SHP77 treated with DMSO at 0.1 percent for 48 hours (cell line): Measurements from ENCODE around the gene DHRSX.
"Not testable (repeated sequence)": the region's sequence is repeated elsewhere in the genome, so short reads cannot be mapped to it uniquely, and the experiment has no call there.

Source experiments
- DNase-seq: peaks from one replicate; lab custom pipeline; 2025; lab: John Stamatoyannopoulos, UW

The DHRSX gene

DNA sequence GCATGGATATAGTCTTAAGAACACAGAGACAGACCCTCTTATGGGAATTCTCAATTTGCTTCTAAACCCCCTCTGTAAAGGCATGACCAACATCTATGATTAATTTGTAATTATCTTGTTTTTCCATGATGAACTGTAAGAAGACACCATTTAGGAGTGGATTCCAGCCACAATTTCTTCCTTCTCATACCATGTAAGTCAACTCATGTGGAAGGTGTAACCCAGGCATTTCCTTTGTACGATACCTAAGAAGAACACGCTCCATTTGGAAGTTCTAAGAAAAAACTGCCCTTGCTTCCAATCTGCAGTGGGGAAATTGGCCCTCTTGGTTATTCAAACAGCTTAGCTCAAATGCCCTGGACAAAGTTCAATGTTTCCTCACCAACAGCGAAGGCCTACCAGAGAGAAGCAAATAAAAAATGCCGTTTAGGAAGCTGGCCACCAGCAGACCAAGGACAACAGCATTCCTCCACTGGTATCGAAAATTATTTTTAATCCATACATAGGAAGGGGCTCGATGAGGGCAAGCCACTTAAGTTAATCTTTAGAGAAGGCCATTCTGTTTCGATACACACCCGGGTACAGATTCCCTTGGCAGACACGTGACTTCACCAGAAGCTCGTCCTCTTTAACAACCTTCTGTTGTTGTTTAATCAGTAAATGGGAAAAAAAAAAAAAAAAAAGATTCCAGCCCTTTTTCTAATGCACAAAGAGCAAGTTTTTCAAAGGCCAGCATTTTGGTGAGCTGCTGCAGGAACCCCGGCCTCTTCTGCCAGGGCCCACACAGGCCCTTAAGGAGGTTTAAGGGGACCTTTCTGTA, 2.6 kb downstream of the DHRSX start:
- no peak for DNase-seq

DNA sequence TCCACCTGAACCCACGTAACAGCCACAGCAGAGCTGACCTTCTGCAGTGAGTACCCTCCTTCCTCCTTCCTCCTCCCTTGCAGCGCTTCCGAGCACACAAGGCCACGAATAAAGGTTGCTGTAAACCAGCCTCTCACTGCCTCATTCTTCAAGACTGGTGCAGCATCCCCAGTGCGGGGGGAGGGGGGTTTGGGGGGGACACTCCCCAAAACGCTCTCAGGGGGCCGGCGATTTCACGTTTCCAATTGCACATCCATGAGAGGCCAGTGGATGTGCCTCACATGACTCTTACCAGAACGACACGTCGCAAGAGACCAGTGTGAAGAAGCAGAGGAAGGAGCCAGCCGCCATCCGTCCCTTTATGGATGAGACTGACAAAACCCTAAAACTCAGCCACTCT, 5.2 kb downstream of the DHRSX start:
- no peak for DNase-seq

DNA sequence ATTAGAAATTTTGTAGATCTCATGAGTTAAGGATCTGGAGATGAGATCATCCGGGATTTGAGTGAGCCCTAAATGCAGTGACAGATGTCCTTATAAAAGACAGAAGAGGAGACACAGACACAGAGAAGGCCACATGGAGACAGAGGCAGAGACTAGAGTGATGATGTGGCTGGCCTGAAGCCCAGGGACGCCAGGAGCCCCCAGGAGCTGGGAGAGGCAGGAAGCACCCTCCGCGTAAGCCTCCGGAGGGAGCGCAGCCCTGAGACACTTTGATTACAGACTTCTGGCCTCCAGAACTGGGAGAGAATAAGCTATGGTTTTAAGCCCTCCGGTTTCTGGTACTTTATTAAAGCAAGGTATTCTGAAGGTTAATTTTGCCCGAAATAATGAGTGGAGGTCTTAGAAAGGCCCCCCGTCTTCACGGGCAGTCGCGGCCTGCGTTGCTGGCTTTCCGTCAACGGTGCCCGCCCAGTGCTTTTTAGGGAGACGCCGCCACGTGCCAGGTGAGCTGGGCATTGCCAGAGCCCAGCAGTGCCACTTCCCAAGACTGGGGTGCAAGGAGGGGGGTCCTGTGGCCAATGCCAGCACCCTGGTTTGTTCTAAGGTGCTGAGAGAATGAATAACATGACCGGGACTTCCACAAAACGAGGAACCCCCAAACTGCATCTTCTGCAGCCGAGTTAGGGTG, 8.1 kb downstream of the DHRSX start:
- DNase-seq: no peak

DNA sequence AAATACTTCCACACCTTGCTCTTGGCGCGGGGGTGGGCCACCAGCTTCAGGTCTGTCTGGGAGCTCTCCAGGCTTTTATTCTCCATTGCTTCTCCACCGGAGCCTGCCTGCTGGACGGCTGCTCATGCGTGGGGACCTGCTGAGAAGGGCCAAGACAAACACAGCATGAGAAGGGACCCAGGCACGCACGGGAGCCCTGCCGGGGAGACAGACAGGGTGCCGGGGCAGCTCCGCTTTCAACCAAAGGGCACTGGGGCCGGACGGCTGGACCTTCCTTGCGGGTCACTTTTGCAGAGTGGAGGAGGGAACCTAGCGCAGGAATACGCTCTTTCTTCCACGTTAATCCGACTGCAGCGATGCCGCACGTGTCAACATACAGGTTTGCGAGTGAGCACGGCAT, 10.1 kb downstream of the DHRSX start:
- DNase-seq: no peak

DNA sequence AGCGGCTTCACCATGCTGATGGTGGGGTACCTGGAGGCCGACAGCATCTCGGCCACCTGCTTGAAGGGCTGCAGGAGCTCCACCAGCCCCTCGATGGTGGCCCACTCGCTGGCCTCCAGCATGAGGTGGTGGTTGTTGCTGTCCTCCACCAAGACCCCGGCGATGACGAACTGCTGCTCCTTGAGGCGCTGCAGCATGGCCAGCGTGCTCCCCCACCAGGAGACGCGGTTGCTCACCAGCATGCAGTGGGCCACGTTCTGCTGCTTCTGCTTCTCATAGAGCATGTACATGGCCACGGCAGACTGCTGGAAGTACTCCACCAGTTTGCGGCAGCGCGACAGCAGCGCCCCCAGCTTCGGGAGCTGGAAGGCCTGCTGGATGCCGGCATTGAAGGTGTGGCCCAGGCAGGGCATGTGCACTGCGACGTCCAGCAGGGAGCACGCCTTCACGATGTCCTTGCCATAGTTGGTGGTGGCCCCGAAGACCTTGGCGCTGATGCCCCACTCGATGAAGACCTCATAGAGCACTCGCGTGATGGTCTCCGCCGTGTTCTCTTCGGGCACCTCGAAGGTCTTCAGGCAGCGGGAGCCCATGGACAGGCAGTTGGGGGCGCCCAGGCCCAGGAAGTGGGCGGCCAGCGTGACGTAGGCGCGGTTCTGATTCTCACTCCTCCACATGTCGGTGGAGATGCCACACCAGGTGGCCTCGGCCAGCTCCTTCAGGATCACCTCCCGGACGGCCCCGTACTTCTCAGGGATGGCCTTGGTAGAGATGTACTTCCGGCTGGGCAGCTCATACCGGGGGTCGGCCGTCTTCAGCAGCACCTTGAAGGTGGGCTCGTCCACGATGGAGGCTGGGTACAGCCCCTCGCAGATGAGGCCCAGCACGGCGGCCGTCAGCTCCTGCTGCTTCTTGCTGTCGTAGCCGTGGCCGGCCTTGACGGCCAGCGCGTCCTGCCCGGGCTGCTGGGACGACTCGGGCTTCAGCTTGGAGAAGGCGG, 11.0 kb downstream of the DHRSX start:
- DNase-seq: no peak

DNA sequence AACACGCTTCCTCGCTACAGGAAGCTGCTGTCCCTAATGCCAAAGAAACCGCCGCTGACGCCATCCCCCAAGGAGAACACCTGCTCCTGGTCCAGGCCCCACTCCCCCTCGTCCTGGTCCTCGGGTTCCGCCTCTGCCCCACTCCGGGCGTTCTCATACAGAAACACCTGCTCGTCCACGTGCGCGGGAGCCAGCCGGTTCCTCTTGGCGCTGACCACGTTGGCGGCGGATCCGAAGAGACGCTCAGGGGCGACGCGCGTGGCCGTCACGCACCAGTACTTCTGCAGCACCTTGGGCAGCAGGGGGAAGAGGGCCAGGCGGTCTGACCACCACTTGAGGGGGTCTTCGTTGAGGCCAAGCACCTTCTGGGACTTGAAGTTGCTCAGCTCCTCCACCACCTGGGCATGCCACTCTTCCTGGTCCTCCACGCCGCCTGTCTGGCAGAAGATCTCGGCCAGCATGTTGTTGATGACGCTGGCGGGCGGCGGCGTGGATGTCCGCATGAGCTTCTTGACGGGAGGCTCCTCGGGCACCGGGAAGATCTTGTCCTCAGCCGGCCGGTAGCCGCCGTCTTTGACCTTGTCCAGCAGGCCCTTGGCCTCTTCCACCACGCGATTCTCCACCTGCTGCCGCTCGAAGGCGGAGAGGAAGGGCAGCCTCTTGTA, 12.0 kb downstream of the DHRSX start:
- DNase-seq: no peak

DNA sequence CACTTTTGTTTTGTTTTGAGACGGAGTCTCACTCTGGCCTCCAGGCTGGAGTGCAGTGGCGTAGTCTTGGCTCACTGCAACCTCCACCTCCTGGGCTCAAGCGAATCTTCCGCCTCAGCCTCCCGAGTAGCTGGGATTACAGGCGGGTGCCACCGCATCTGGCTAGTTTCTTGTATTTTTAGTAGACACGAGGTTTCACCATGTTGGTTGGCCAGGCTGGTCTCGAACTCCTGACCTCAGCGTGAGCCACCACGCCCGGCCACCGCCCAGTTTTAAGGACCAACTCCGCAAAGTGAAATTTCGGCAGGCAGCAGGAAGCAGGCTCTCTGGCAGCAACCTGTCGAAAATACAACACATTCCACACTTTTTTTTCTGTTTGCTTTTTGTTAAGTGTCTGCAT, 13.4 kb downstream of the DHRSX start:
- no peak for DNase-seq

DNA sequence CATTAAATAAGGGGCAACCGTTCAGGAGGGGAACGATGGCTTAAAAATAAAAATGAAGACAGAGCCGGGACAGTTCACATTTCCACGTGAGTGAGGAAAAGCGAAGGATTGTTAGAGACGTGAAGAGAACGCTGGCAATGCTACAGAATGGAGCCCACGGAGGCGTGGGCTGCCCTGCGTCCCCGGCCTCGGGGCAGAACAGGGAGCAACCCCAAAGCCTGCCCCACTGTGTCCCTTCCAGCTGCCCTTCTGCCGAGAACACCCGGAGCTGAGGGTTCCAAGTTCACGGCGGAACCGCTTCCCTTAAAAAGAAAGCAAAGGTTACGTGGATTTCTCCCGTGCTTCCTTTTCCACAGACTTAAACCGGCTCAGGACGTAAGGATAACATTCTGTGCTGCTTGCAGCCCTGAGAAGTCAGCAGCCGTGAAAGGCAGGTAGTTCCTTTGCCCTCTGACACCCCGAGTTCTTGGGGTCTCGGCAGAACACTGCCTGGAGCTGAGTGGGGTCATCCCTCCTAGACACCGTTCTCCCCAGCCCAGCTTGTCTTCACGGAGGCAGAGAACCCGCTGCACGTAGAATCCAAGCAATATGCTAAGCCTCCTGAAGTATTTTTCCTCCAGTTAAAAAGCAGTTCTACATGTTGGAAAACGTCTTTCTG, 14.2 kb downstream of the DHRSX start:
- DNase-seq: no peak

DNA sequence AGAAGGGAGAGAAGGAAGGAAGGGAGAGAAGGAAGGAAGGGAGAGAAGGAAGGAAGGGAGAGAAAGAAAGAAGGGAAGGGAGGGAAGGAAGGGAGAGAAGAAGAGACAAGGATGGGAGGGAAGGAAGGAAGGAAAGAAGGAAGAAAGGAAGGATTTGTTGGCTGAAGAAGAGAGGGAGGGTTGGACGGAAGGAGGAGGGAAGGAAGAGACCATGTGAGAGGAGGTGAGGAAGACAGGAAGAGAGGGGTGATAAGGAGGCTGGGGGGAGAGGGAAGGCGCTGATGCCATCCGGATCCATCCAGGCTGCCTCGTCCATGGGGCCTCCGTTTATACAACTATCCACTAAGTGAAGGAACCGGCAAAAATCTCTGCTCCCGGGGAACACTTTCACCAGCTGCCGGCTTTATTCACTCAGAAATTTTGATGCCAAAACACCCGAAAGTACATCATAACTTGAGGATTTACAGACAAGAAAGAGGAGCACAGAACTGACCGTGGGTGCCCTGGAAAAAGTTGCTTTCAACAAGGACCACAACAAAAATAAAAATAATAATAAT, 14.9 kb downstream of the DHRSX start:
- no peak for DNase-seq

DNA sequence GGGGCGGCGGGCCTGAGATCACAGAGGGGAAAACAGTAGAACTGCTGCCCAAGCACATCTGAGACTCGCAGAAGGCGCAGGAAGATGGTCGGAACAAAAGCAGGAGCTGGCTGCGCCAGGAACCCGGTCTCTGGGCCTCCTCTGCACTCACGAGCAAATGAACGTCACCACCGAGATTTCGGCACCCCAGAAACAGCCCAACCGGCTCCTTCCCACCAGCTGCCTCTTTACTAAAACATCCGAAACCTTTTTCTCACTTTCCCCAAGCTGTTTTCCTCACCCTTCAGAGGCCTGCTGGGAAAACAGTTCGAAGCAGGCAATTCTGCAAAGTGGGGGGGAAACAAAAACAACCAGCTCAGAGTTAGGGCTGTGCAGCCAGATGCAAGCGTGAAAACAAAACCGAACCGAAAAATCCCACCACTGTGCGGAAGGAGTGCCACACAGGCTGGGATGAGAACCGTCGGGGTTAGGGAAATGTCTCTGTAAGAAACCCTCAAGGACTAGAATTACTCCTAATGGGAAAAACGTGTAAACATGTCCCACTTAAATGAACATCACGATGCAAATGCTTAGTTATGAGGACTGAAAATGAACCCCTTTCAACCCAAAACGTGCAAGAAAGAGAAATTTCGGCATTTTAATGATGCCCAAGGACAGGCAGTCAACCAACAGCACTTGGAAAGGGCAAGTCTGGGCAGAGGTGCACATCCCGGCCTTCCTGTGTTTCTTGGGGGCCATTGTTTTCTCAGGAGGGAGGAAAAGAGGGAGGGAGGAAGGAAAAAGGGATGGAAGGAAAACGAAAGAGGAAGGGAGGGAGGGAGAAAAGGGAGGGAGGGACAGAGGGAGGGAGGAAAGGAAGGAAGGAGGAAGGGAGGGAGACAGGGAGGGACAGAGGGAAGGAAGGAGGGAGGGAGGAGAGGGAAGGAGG, 15.8 kb downstream of the DHRSX start:
- DNase-seq: no peak

DNA sequence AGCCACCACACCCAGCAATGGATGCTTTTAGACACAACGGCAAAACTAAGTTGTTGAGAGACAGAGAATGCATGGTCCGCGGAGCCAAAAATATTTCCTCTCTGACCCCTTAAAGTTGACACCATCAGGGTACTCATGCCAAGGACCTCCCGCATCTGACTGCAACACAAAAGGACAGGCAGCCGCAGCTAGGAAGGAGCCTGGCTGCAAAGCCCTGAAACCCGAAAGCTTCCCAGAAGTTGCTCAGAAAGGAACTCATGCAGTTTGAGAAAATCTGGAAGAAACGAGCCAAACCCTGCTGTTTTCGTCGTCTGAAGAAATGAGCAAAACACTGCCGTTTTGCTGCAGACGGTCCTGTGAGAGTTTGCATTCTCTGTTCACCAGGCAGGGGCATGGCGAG, 16.5 kb downstream of the DHRSX start:
- DNase-seq: no peak

DNA sequence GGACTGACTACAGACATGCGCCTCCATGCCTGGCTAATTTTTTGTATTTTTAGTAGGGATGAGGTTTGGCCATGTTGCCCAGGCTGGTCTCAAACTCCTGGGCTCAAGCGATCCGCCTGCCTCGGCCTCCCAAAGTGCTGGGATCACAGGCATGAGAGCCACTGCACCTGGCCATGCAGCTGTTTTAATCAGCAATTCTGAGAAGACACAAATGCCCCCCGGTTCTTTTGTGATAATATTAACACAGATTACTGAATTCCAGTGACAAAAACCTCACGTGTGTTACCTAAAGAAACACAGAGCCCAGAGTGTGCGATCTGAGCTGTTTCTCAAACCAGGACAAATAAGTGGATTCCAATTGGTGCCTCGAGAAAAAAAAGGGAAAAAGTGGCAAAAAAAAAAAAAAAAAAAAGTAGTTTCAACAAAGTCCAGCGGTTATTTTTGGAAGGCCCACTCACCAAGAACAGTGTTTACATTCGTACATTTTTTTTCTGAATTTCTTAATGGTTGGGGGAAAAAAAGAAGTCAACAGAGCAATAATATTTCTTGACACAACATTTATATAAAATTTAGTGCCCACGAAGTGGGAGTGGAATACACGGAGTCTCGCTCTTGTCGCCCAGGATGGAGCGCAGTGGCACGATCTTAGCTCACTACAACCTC, 17.2 kb downstream of the DHRSX start:
- DNase-seq: no peak

DNA sequence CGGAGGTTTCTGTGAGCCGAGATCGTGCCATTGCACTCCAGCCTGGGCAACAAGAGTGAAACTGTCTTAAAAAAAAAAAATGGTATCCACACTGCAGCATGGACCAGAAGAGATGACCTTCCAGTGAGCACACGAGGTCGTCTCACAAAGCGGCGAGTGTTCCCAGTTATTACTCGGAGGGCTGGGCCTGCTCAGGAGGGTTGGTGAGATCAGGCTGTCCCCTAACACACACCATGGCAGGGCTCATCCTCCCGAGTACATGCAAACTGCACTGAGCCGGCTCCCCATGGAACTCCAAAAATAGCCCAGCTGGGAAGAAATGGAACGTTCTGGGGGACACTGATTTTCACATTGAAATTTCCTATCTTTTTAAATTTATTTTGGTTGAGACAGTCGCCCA, 19.2 kb downstream of the DHRSX start:
- DNase-seq: not testable (repeated sequence)

DNA sequence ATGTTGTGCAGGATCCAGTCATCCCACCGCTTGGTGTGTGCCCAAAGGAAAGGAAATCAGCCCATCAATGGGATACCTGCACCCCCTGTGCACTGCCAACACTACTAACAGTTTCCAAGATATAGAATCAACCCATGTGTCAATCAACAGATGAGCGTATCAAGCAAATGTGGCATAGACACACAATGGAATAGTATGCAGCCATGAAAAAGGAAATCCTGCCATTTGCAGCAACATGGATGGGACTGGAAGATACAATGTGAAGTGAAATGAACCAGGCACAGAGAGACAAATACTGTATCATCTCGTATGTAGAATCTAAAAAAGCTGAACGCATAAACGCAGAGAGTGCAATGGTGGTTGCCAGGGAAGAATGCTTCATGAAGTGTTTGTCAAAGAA, 20.8 kb downstream of the DHRSX start:
- not testable (repeated sequence) for DNase-seq

DNA sequence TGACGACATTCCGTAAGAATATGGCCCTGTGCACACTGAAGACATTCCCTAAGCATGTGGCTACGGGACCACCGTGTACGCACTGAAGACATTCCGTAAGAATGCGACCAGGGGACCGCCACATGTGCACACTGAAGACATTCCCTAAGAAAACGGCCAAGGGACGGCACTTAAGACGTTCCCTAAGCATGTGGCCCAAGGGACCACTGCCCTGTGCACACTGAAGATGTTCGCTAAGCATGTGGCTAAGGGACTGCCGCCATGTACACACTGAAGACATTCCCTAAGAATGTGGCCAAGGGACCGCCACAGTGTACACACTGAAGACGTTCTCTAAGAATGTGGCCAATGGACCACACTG, 21.4 kb downstream of the DHRSX start:
- no peak for DNase-seq

DNA sequence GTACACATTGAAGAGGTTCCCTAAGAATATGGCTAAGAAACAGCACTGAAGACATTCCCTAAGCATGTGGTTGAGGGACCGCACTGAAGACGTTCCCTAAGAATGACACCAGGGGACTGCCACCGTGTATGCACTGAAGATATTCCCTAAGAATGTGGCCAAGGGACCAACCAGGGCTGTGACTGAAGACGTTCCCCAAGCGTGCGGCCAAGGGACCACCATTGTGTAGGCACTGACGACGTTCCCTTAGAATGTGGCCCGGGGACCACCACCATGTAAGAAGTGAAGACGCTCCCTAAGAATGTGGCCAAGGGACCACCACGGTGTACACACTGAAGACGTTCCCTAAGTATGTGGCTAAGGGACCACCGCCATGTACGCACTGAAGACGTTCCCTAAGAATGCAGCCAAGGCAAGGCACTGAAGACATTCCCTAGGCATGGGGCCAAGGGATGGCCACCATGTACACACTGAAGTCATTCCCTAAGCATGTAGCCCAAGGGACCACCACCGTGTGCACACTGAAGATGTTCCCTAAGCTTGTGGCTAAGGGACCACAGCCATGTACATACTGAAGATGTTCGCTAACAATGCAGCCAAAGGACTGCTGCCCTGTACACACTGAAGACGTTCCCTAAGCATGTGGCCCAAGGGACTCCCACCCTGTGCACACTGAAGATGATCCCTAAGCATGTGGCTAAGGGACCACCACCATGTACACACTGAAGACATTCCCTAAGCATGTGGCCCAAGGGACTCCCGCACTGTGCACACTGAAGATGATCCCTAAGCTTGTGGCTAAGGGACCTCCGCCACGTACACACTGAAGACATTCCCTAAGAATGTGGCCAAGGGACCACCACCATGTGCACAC, 22.0 kb downstream of the DHRSX start:
- DNase-seq: no peak

DNA sequence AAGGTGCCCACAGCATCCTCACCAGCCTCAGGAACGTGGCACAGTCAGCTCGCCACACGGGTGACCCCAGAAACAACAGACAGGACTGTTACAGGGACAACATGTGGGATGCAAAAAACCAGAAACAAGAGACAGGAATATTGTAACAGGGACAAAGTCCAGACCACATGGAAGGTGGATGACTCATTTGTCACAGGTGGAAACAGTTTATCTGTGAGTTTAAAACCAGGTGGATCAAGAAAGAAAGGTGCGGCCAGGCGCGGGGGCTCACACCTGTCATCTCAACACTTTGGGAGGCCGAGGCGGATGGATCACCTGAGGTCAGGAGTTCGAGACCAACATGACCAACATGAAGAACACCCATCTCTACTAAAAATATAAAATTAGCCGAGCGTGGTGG, 23.5 kb downstream of the DHRSX start:
- DNase-seq: not testable (repeated sequence)

DNA sequence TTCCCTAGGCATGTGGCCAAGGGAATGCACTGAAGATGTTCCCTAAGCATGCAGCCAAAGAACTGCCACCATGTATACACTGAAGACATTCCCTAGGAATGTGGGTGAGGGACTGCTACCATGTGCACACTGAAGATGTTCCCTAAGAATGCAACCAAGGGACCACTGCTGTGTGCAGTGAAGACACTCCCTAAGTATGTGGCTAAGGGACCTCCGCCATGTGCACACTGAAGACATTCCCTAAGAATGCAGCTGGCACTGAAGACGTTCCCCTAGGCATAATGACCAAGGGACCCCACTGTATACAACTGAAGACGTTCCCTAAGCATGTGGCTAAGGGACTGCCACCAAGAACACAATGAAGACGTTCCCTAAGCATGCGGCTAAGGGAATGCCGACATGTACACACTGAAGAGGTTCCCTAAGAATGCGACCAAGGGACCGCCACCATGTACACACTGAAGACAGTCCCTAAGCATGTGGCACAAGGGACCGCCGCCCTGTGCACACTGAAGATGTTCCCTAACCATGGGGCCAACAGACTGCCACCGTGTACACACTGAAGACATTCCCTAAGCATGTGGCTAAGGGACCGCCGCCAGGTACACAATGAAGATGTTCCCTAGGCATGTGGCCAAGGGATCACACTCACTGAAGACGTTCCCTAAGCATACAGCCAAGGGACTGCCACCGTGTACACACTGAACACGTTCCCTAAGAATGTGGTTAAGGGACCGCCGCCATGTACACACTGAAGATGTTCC, 25.6 kb downstream of the DHRSX start:
- DNase-seq: no peak
